HG03520 (cell line): ENCODE data around the gene KIF26B.
A peak's percentile ranks its signal among the peaks of the same experiment; 100 is the strongest.
"Not testable (repeated sequence)": the region's sequence is repeated elsewhere in the genome, so short reads cannot be mapped to it uniquely, and the experiment has no call there.

Experiments used
- ATAC-seq: cut with Tn5 transposase; IDR thresholded peaks from one replicate; pipeline ENCODE4 v1.9.1; 2021; ENCODE audit warnings: mild to moderate bottlenecking, moderate library complexity; ENCODE audit not compliant: unreplicated experiment

The KIF26B gene

DNA sequence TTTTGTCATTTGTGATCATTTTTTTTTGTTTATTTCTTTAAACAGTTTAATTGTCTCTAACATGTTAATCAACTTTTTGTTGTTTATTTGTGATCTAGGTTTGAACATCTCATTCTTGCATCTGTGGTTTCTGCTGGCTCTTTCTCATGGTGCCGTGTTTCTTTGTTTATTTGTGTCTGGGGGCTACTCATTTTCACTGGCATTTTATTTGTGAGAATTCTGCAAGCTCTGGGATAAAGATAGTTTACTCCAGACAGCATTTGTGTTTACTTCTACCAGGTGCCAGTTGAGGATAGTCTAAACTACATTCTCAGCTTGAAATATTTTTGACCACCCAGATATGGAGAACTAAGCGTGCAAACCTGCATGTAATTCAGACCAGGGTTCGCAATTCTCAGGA, 508.6 kb downstream of the KIF26B start:
- no peak for ATAC-seq

DNA sequence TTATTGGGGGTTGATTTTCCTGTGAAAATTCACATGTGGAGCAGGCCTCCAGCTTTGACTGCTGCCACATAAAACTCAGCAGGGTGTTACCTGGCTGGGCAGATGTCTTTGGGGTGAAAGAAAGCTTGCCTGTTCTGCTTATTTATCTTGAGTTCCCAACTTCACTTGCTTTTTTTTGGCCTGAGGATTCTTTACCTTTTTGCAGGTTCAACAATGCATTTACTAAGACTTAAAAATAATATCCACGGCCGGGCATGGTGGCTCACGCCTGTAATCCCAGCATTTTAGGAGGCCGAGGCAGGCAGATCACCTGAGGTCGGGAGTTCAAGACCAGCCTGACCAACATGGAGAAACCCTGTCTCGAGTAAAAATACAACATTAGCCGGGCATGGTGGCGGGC, 509.1 kb downstream of the KIF26B start:
- ATAC-seq = no peak

DNA sequence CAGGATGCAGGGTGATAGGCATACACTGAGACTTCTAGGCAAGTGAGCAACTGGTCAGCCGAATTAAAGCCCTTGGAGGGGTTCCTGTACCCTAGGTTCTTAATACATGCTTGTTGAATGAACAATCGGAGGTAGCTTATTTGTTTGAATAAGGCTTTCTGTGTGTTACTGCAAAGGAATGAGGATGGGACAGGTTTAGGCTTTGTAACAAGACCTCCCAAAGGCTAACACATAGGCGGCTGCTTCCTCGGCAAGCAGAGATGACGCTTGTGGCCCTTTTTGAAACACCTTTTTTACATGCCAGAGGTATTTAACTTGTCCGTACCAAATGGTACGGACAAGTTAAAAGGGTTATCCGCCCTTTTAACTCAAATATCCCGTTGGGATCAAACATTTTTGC, 511.6 kb downstream of the KIF26B start:
- ATAC-seq = no peak

DNA sequence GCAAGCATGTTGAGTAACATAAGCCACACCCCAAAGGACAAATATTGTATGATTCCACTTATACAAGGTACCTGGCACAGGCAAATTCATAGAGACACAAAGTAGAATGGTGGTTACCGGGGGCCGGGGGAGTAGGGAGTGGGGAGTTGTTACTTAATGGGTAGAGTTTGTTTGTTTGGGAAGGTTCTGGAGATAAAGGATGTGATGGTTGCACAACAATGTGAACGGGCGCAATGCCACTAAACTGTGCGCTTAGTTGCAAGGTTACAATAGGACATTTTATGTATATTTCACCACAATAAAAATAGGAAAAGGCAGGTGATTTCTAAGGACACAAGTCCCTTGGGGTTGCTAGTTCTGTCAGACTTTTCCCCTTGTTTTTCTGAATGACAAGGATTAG, 516.6 kb downstream of the KIF26B start:
- ATAC-seq = no peak

DNA sequence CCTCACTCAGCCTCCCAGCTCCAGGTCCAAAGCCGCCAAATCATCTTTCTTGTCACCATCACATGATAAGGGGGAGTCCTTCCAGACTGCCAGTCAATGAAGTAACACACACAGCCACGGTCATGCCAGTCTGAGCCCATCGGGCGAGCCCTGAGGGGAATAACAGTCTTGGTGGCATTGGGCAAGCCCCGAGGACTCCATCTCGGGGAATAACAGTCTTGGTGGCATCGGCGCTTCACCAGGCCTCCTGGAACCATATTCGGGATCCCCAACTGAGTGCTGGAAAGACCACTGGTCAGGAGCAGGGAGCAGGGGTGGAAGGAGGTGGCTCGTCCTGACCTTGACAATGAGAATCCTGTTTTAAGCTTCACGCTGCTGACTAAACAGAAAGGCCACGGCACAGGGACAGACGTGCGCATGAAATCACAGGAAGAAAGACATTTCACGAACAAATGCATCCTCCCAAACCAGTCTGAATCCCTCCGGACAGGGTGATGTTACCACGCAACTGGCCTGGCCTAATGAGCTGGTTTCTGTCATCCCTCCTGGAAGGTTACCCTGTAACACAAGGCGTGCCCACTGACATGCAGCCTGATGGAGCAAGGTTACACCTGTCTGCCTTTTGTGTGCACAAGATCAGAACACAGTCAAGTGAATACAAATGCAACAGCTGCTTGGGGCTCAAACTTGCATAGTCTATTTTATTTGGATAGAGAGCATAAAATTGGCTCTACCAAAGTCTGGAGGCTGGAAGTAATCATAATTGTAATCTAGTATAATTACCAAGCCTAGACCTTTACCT, 517.4 kb downstream of the KIF26B start:
- no peak for ATAC-seq

DNA sequence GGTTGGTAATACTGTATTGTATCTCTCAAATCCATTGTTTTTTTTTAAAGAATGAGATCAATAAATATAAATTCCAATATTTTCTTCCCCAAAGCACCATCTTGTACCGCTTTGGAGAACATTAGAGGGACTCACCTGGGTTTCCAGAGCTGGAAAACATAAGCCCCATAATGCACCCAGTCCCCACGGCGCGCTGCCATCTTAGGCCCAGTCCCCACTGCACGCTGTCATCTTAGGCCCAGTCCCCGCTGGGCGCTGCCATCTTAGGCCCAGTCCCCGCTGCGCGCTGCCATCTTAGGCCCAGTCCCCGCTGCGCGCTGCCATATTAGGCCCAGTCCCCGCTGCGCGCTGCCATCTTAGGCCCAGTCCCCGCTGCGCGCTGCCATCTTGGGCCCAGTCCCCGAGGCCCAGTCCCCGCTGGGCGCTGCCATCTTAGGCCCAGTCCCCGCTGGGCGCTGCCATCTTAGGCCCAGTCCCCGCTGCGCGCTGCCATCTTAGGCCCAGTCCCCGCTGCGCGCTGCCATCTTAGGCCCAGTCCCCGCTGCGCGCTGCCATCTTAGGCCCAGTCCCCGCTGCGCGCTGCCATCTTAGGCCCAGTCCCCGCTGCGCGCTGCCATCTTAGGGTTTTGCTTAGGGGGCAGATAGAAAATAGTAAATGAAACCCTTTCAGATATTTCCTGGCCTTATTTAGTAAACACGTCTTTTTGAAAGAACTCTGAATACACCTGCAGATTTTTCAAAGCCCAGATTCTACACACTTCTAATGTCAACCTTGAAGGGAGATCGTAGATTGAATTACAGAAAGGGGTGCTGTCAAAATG, 518.3 kb downstream of the KIF26B start:
- ATAC-seq = not testable (repeated sequence)

DNA sequence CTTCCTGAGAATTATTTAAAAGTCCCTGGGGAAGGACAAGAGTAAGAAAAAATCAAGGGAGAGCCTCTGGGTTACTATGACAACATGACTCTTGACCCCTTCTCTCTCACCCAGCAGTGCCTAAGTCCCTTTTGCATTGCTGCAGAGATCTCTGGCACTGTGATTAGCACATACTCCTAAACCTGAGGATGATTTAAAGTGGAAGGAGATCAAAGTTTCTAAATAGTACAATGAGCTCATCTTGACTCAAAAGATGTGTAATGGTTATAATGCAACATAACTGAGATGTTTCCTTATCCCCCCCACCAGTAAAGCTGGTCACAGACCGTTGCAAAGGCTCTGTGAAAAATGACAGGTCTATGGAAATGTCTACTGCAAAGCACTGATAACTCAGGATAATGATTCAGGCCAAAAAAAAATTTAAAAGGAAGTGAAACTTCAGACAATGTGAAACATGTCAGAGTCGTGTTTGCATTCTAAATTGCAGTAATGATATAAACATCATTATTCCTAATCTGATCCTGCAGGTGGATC, 519.2 kb downstream of the KIF26B start:
- peak; percentile 66 for ATAC-seq

DNA sequence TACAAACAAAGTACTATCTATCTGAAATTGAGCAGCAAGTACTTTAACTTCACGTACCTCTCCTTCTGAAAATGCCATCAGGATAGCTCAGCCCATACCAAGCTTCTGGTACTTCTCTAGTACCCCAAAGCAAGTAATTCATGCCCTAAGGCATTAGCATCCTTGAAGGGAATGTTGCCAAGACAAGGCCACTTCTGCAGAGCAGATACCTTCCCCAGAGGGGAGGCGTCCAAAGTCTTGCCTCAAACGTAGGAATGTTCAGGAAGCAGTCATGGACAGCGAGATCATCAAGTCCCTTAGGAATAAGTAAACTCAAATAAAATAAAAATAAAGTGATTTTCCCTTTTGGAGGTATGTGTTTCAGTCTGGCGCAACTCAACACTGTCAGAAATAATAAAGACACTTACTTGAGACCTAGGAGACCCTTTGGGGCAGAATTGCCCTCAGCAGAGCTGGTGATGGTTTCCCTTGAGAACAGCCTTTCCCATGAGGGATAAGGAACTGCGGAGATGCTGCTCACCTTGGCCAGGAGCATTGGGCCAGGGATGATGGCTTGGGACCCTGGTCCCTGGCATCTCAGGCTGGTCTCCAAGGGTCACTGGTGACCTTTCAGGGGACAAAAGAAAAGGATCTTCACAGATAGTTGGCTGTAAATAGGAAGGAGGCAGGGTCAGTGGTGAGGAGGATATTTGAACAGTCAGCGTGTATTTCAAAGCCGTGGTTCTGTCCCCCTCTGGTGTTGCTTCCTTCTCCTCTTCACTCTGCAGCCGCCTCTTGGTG, 522.9 kb downstream of the KIF26B start:
- no peak for ATAC-seq

DNA sequence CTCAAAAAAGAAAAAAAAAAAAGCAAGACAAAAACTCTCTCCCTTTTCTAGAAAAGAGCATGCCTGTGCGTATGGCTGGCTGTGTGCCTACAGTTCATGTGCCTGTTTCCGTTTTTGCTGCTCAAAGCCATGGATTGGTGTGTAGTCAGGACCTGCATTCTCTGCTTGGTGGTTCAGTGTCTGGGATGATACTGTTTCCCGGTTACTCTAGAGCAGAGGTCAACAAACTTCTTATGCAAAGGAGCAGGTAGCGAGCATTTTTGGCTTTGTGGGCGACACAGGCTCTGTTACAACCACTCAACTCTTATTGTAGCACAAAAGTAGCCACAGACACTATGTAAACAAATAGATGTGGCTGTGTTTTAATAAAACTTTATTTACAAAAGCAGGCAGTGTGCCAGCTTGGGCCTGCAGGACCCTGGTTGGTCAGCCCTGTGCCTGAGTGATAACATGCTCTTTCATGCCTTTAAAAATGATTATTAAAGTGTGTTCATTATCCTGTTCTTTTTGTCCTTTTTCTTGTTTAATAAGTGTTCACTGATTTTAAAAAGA, 524.2 kb downstream of the KIF26B start:
- ATAC-seq = no peak

DNA sequence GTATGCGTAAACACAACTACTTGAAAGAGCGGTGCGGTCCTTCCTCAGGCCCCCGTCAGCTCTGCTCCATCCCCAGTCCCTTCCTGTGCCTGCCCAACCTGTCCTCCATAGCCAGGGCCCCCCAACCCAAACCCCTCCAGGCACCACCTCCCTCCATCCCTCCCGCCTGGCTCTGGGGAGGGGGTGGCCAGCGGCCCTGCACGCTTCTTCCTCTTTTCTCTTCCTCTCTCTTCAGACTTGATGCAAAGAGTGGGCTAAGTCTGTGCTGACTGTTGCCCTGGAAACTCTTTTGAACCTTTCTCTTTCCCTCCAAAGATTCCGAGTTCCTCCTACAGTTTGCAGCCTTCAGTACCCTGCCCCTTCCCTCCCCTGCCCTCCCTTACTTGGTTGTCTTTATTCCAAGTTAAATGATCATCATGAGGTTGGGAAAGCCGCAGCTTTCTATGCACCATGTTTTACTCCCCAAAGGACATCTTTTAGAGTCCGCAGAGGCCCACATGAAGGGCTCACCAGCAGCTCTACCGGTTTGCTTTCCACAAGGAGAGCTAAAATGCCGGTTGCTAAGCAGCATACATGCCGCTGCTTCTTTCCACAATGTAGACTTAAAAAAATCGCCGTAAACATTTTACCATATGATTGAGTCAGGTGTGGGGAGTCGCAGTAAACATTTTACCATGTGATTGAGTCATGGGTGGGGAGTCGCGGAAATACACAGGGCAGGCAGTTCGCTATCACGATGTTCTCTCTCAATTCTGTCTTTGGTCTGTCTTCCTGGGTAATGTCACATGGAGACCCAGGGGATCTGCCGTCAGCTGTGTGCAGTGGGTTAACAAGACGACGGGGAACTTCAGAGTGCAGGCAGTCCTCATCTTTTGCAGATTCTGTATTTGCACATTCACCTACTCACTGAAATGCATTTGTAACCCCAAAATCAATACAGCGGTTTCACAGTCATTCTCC, 525.3 kb downstream of the KIF26B start:
- ATAC-seq = no peak

DNA sequence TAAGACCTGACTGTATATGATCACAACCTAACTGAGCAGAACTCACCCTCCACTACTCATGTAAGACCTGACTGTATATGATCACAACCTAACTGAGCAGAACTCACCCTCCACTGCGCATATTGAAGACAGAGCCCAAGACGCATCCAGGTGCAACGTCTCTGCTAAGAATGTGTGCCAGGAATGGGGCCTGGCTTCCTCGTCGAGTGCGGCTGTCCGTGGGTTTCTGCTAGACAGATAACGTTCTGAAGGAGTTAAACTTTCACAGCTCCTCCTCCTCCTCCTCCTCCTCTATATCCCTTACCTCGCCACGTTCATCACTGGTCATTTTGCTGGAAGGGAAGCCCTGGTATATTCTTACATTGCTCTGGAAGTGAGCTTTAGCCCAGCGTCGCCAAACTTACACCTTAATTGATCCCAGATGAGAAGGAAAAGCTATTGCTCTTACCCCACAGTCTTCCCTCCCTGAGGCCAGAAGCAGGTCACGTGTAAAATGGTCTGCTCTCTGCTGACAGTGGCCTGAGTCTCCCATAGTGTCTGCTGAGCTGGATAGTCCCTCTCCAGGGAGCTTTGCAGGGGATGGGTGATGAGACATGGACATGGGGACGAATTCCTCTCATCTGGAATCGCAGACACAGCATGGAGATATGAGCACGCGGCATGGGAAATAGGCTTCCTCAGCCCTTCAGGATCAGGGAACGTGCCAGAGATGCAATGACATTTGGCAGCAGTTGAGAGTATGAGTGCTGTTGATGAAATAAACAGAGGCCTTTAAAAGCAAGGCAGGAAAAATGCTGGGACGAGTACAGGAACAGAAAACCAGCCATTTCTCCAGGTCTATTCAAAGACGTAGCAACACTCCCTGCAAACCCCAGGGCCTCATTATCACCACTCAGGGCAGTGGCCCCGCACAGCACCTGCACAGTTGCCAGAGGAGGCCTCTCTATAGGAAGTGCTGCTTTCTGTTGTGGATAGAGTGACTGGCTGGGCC, 528.1 kb downstream of the KIF26B start:
- ATAC-seq = no peak

DNA sequence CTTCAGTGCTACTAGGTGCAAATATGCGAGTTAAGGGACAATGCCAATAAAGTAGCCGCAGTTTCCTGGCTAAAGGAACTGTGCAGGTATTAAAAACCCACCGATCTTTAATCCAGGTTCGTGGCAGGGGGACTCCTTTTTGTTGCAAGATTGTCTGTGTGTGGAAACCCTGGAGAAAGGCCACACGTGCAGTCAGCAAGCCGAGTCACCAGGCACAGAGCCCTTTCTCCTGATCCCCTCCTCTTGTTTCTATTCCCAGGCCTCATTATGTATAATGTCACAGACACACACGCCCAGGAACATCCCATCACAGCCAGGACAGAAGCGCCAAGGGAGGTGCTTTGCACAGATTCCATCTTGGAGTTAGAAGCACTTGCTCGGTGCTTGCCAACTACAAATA, 528.9 kb downstream of the KIF26B start:
- no peak for ATAC-seq

DNA sequence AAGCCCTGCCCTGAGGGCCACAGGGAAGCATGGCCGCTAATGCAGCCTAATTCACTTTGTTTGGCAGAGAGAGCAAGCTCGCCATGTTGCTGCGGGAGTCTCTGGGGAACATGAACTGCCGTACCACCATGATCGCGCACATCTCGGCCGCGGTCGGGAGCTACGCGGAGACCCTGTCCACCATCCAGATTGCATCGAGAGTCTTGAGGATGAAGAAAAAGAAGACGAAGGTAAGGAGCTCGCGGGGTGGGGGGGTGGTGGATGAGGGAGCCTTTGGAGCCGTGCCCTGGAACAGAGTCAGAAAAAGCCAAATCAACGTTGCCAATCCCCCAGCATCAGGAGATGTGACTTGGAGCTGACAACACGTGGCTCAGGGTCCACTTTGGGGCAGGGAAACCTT, 529.4 kb downstream of the KIF26B start:
- no peak for ATAC-seq

DNA sequence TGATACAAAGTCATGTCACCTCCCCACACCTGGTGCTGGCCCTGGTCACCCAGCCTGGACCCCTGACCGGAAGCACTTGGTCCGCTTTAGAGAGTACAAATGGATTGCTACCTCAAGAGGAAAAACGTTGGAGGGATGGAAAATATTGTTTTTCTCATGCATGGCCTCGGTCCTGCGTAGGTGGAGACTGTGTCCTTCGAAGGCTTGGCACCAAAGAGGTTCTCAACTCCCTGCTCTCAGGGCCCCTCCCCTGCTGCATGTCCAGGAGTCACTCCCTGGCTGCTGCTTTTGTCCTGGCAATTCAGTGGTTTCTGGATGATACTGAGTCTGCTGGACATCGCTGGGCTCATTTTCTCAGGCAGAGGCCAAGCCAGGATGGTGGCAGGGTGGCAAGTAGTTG, 529.8 kb downstream of the KIF26B start:
- no peak for ATAC-seq

DNA sequence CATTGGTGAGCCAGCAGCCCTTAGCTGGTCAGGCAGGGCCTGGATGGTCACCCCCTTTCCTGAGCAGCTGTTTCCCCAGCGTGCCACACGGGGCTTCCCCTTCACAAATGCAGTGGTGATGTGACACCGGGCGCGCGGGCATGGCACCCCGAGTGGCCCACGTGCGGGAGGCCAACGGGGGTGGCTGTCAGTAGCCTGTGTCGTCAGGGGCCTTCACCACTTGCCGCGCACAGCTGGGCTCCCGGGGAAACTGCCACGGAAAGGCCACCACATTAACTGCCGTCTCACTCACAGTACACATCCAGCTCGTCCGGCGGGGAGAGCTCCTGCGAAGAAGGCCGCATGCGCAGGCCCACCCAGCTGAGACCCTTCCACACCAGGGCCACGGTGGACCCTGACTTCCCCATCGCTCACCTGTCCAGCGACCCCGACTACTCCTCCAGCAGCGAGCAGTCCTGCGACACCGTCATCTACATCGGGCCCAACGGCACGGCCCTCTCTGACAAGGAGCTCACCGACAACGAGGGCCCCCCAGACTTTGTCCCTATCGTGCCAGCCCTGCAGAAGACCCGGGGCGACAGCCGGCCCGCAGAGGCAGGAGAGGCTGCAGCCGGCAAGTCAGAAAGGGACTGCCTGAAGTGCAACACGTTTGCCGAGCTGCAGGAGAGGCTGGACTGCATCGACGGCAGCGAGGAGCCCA, 530.5 kb downstream of the KIF26B start:
- no peak for ATAC-seq

DNA sequence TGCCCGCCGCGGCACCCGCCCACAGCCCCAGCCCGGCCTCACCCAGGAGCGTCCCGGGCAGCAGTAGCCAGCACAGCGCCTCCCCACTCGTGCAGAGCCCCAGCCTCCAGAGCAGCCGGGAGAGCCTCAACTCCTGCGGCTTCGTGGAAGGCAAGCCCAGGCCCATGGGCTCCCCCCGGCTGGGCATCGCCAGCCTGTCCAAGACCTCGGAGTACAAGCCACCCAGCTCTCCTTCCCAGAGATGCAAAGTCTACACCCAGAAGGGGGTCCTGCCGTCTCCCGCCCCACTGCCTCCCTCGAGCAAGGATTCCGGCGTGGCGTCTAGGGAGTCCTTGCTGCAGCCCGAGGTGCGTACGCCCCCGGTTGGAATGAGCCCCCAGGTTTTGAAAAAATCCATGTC, 531.2 kb downstream of the KIF26B start:
- no peak for ATAC-seq

DNA sequence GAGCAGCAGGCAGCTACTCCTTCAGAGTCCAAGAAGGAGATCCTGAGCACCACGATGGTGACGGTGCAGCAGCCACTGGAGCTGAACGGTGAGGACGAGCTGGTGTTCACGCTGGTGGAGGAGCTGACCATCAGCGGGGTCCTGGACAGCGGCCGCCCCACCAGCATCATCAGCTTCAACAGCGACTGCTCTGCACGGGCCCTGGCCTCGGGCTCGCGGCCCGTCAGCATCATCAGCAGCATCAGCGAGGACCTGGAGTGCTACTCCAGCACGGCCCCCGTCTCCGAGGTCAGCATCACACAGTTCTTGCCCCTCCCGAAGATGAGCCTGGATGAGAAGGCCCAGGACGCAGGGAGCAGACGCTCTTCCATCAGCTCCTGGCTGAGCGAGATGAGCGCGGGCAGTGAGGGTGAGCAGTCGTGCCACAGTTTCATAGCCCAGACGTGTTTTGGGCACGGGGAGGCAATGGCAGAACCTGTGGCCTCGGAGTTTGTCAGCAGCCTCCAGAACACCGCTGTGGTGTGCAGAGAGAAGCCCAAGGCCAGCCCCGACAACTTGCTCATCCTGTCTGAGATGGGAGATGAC, 531.8 kb downstream of the KIF26B start:
- no peak for ATAC-seq
